CD4-positive, alpha-beta T cell (primary cell): ENCODE data around the gene FBF1. TPM values are rescaled to one million over a fixed set of nuclear protein-coding genes. Genes with fewer than 3 reads are reported as not detected.

Experiments
- ATAC-seq: fragments of 200-7000 bp; cut with Tn5 transposase; one replicate; pipeline ENCODE4 v1.10.0; 2022; ENCODE audit warnings: mild to moderate bottlenecking; ENCODE audit not compliant: poor library complexity
- CTCF ChIA-PET: fragments of 350-600 bp; sonication (Branson Sonifier 250); formaldehyde crosslinking; loops from one replicate; lab custom pipeline; 2021; ENCODE audit warnings: antibody characterized with exemption, inconsistent platforms; lab: Charles Lee
- POLR2A ChIA-PET: fragments of 350-600 bp; sonication (Branson Sonifier 250); formaldehyde crosslinking; loops from one replicate; lab custom pipeline; 2021; ENCODE audit warnings: antibody characterized with exemption, inconsistent platforms; lab: Charles Lee
- DNase-seq, 14 experiments: peaks; one replicate each; pipeline ENCODE4 v3.0.0-alpha.2; 2013 to 2020; ENCODE audit warnings: mixed read lengths in 2 of 14
- H3K27ac ChIP-seq, 2 donors: one replicate each; pipeline versions ENCODE4 v1.5.1 to v1.7.0; 2013; ENCODE audit warnings: low read length in 2 of 2, low read depth in 1 of 2, mild to moderate bottlenecking in 1 of 2
- H3K27me3 ChIP-seq, 2 experiments: 1 replicate in 1 of 2; 2 replicates in 1 of 2; pipeline versions ENCODE4 v1.6.1 to v1.7.0; 2013; ENCODE audit warnings: low read length in 2 of 2, control low read depth in 1 of 2, mild to moderate bottlenecking in 1 of 2, moderate library complexity in 1 of 2; ENCODE audit not compliant: insufficient read depth in 2 of 2, control insufficient read depth in 1 of 2
- H3K36me3 ChIP-seq: one replicate; pipeline ENCODE4 v1.6.1; 2013; ENCODE audit warnings: low read length, control low read depth; ENCODE audit not compliant: insufficient read depth
- H3K4me1 ChIP-seq: one replicate; pipeline ENCODE4 v1.6.1; 2013; ENCODE audit warnings: low read length, control low read depth; ENCODE audit not compliant: insufficient read depth
- H3K4me3 ChIP-seq: one replicate; pipeline ENCODE4 v1.5.1; 2013; ENCODE audit warnings: mild to moderate bottlenecking, low read length, moderate library complexity
- H3K9me3 ChIP-seq, 2 experiments: 1 replicate in 1 of 2; 2 replicates in 1 of 2; pipeline versions ENCODE4 v1.6.1 to v1.7.0; 2013; ENCODE audit warnings: low read length in 2 of 2, mild to moderate bottlenecking in 2 of 2, control low read depth in 1 of 2, moderate library complexity in 1 of 2; ENCODE audit not compliant: control insufficient read depth in 1 of 2, insufficient read depth in 1 of 2
- H3K27ac Mint-ChIP-seq: one replicate; pipeline ENCODE4 v1.8.0; 2020; ENCODE audit warnings: mixed read lengths
- H3K27me3 Mint-ChIP-seq: one replicate; pipeline ENCODE4 v1.8.0; 2021; ENCODE audit warnings: mixed read lengths
- H3K36me3 Mint-ChIP-seq: one replicate; pipeline ENCODE4 v1.8.0; 2021; ENCODE audit warnings: low read depth, mixed read lengths
- H3K4me1 Mint-ChIP-seq: one replicate; pipeline ENCODE4 v1.8.0; 2021; ENCODE audit warnings: low read depth, mixed read lengths
- H3K4me3 Mint-ChIP-seq: one replicate; pipeline ENCODE4 v1.8.0; 2020; ENCODE audit warnings: mild to moderate bottlenecking, mixed read lengths
- H3K9me3 Mint-ChIP-seq: one replicate; pipeline ENCODE4 v1.8.0; 2020; ENCODE audit warnings: mixed read lengths
- intact Hi-C, 2 experiments: fragments of 100-400 bp; cut with DNase I in 1 of 2; cut with micrococcal nuclease in 1 of 2; formaldehyde crosslinking; loops; one replicate each; pipeline versions ENCODE4 v1.15.1 to v1.9.0; 2023 to 2025; cut with DNase I, micrococcal nuclease
- total RNA-seq, 174 experiments: library from RNA in 2 of 174; stranded (reverse) in 2 of 174; gene quantifications; one replicate each; pipeline ENCODE4 v1.2.3 and lab custom pipeline; 2021 to 2026
- TF ChIP-seq, protein P1 (sequence below): fragments of 200-600 bp; IDR thresholded peaks from one replicate; pipeline ENCODE4 v1.8.0; 2022; ENCODE audit warnings: antibody characterized with exemption, mild to moderate bottlenecking

Gene FBF1
- total RNA-seq, 2 experiments from 2014 or later = 21.2 to 23.9 TPM

DNA sequence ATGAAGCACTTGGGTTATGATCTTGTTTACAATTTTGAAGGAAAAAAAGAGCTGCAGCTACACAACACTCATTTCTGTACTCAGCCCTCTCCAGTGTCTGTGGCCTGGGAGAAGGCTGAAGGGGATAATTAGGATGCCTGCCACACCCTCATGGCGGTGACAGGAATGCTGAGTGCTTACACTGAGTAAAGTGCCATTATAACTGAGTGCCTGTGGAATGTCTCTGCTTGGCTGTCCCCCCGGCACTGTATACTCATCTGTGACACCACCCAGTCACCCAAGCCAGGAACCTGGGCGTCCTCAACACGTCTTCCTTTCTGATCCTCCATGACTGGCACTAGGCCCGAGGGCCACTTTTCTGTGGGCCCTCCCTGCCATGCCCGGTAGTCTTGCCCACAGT, 32.6 kb downstream of the FBF1 start:
- ChIA-PET POLR2A (no interaction called here), CTCF (no interaction called here)
- no peak overlapping the region for H3K4me3 ChIP-seq
- H3K36me3 ChIP-seq = no peaks in the 10 kb centered on the region
- H3K9me3 ChIP-seq = no peaks in the 10 kb centered on the region
- TF ChIP-seq, protein P1, sequence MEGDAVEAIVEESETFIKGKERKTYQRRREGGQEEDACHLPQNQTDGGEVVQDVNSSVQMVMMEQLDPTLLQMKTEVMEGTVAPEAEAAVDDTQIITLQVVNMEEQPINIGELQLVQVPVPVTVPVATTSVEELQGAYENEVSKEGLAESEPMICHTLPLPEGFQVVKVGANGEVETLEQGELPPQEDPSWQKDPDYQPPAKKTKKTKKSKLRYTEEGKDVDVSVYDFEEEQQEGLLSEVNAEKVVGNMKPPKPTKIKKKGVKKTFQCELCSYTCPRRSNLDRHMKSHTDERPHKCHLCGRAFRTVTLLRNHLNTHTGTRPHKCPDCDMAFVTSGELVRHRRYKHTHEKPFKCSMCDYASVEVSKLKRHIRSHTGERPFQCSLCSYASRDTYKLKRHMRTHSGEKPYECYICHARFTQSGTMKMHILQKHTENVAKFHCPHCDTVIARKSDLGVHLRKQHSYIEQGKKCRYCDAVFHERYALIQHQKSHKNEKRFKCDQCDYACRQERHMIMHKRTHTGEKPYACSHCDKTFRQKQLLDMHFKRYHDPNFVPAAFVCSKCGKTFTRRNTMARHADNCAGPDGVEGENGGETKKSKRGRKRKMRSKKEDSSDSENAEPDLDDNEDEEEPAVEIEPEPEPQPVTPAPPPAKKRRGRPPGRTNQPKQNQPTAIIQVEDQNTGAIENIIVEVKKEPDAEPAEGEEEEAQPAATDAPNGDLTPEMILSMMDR = no peak
- H3K27me3 ChIP-seq = no peaks in the 10 kb centered on the region
- no peak overlapping the region for H3K27ac Mint-ChIP-seq
- no peaks in the 10 kb centered on the region for H3K9me3 Mint-ChIP-seq
- peaks cover 28% of the 10 kb centered on the region for H3K4me1 ChIP-seq
- no peak overlapping the region for H3K27ac ChIP-seq
- ATAC-seq = no peak
- H3K4me1 Mint-ChIP-seq = no peaks in the 10 kb centered on the region
- intact Hi-C loops = loop anchor here (5.0 to 10.0 kb wide), 3 partner anchors 243 to 387 kb away; partner anchors contain the start of genes RECQL5 (in 1 of the 2) and SAP30BP (in 1 of the 2)
- H3K4me3 Mint-ChIP-seq = no peak overlapping the region
- H3K27me3 Mint-ChIP-seq = no peaks in the 10 kb centered on the region
- H3K36me3 Mint-ChIP-seq = peaks cover 4% of the 10 kb centered on the region
- DNase-seq = no peak

GRCh38 chr17:75906143-75906884, 34.5 kb downstream of the FBF1 start:
- H3K4me3 Mint-ChIP-seq = peak overlapping the region; percentile 69
- H3K27ac Mint-ChIP-seq = peak overlapping the region; percentile 56
- TF ChIP-seq, protein P1 = no peak
- no peak overlapping the region for H3K27ac ChIP-seq
- H3K36me3 ChIP-seq = peaks cover 12% of the 10 kb centered on the region
- H3K4me1 ChIP-seq = peaks cover 28% of the 10 kb centered on the region
- no peaks in the 10 kb centered on the region for H3K9me3 ChIP-seq
- H3K36me3 Mint-ChIP-seq = peaks cover 13% of the 10 kb centered on the region
- no peaks in the 10 kb centered on the region for H3K27me3 Mint-ChIP-seq
- DNase-seq = no peak
- intact Hi-C loops = loop anchor here (2.0 to 10.0 kb wide), 4 partner anchors 198 to 388 kb away; partner anchors contain the start of genes RECQL5 (in 1 of the 2) and SAP30BP (in 1 of the 2)
- POLR2A ChIA-PET = interaction anchor here (0.8 to 4.5 kb wide), 4 partner anchors 29 to 95 kb away, joined by 3 to 44 read pairs (median 4); partner anchors contain the start of genes CDK3 and WBP2
- H3K4me1 Mint-ChIP-seq = no peaks in the 10 kb centered on the region
- ATAC-seq = no peak
- H3K27me3 ChIP-seq = no peaks in the 10 kb centered on the region
- H3K4me3 ChIP-seq = no peak overlapping the region
- H3K9me3 Mint-ChIP-seq = no peaks in the 10 kb centered on the region
- CTCF ChIA-PET = interaction anchor here (0.7 to 1.3 kb wide), 3 partner anchors 10 to 108 kb away, joined by 3 to 13 read pairs (median 6); partner anchors contain the start of gene TRIM65

GRCh38 chr17:75904749-75905521, 35.9 kb downstream of the FBF1 start, which contains the start of gene MRPL38:
MRPL38 (minus strand) TSS chr17:75904884; CDS start chr17:75904875, 9 bp downstream.
- no peaks in the 10 kb centered on the region for H3K27me3 Mint-ChIP-seq
- peaks cover 24% of the 10 kb centered on the region for H3K36me3 Mint-ChIP-seq
- H3K9me3 ChIP-seq = no peaks in the 10 kb centered on the region
- intact Hi-C loops = loop anchor here (1.0 to 10.0 kb wide), 10 partner anchors 34 to 394 kb away; partner anchors contain the start of genes ACOX1 (in 1 of the 2), RECQL5 (in 1 of the 2), SAP30BP (in 1 of the 2) and TEN1 (in 1 of the 2)
- H3K4me3 Mint-ChIP-seq = peak within 1 kb of the TSS; percentile 94
- peak within 1 kb of the TSS; percentile 82 for H3K4me3 ChIP-seq
- H3K4me1 ChIP-seq = peaks cover 25% of the 10 kb centered on the region
- no peaks in the 10 kb centered on the region for H3K4me1 Mint-ChIP-seq
- peak; percentile 95 for ATAC-seq
- DNase-seq = peak; percentile 82 to 97 (median 92)
- peak within 1 kb of the TSS; percentile 73 to 76 for H3K27ac ChIP-seq
- TF ChIP-seq, protein P1 = peak; percentile 99
- peaks cover 23% of the 10 kb centered on the region for H3K36me3 ChIP-seq
- ChIA-PET POLR2A (interaction anchor here (0.6 to 4.5 kb wide), 10 partner anchors 8 to 125 kb away, joined by 3 to 44 read pairs (median 4); partner anchors contain the start of genes CDK3, FBF1, TRIM47 and TRIM65), CTCF (interaction anchor here (0.7 to 1.8 kb wide), 7 partner anchors 9 to 151 kb away, joined by 3 to 13 read pairs (median 5); partner anchors contain the start of genes TRIM65 and WBP2)
- no peaks in the 10 kb centered on the region for H3K27me3 ChIP-seq
- H3K27ac Mint-ChIP-seq = peak within 1 kb of the TSS; percentile 85
- H3K9me3 Mint-ChIP-seq = no peaks in the 10 kb centered on the region
